ENCODE data around the gene MOSPD3.
A peak's percentile ranks its signal among the peaks of the same experiment; 100 is the strongest.

MOSPD3 gene

DNA sequence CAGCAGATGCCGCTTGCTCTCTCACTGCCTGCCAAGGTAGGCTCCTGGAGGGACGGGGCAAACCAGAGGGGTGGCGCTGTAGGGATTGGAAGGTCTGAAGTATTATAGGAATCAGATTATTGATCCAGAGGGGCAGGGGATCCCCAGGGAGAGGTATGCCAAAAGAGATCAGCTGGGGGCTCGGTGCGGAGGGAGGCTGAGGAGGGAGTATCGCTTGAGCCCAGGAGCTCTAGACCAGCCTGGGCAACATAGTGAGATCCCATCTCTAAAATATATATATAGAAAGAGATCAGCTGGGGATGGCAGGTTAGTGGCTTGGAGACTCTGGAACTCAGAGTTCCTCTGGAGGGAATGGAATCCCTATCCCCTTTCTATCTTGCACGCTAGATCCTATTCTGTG is 17.2 kb upstream of the MOSPD3 start:
- no peak for DNase-seq

DNA sequence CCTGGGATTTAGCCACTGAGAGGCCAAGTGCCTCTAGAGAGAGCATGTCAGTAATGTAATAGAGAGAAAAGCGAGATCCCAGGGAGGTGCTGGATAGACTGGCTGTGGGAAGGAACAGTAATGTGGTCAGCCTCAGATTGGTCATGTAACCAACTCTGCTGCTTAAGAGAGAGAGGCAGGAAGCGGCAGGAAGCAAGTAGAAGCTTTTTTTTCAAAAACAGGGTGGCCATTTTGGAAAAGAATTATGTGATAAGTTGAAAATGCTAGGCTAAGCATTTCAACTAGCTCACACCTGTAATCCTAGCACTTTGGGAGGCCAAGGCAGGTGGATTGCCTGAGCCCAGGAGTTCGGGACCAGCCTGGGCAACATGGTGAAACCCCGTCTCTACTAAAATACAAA is 13.9 kb upstream of the MOSPD3 start:
- DNase-seq, result no peak

DNA sequence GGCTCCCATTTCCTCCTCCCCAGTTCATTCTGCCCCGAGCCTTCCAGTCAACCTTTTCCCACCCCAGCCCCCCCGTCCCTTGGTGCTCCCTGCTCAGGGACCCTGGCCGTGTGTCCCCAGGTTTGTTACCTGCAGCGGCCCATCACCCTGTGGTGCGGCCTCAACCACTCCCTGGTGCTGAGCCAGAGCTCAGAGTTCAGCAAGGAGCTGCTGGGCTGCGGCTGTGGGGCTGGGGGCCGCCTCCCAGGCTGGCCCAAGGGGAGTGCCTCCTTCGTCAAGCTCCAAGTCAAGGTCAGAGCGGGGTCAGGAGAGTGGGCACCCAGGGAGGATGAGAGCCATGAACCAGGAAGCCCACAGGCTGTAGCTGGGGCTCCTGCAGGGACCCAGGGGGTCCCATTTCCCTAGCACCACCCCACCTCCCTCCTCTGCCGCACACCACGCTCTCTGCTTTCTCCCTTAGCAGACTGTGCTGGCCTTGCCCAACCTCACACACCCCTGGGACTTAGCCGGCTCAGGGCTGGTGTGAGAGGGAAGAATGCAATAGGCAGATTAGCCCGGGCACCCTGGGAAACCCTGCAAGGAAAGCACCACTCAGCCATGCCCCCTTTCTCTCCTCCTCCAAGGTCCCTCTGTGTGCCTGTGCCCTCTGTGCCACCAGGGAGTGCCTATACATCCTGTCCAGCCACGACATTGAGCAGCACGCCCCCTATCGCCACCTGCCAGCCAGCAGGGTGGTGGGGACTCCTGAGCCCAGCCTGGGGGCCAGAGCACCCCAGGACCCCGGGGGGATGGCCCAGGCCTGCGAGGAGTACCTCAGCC is 12.2 kb upstream of the MOSPD3 start:
- DNase-seq, result no peak

DNA sequence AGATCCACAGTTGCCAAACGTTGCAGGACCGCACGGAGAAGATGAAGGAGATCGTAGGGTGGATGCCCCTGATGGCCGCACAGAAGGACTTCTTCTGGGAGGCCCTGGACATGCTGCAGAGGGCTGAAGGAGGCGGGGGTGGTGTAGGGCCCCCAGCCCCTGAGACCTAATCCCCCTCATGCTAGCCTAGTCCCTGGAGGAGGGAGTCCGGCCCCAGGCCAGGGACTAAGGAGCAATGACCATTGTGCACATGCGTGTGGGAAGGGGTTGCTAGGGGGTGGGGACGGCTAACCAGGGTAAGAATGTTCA is 11.7 kb upstream of the MOSPD3 start:
- no peak for DNase-seq

- DNase-seq, result peak; percentile 52
Measured at GRCh38 chr7:100602889-100603725, 9.2 kb upstream of the MOSPD3 start.

GRCh38 chr7:100603726-100604027 is 8.7 kb upstream of the MOSPD3 start:
- peak; percentile 49 for DNase-seq

DNA sequence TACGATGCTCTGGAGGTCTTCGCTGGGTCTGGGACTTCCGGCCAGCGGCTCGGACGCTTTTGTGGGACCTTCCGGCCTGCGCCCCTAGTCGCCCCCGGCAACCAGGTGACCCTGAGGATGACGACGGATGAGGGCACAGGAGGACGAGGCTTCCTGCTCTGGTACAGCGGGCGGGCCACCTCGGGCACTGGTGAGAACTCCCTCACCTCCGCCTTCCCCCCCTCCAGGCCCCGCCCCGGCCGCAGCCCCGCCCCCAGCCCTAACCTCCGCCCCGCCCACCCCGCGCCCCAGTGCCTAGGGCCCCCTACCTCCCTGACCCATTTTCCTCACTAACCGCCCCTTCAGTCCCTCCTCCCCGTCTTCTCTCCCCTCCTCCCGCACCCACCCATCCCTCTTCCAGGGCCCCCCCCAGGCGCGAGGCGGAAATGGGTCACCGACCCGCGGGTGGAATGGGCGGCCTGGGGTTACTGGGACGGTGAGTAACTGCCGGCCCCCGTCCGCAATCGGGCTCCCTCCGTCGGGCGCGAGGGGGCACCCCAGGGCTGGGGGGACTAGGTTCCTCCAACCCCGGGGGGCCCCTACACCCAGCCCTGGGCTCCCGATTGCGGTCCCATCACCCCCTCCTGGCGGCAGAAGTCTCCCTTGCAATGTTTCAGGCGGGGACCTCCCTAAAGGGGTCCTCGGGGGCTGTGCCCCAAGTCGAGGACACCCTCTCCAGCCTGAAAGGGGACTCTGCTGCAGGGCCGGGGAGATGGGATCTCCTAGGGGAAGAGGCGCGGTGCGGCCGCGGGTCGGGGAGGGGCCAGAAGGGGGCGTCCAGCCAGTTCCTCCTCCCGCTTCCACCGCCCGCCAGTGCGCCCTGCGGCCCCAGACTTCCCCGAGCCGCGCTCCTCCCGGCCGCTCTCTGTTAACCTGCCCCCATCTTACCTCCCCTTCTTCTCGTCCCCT is 8.0 kb upstream of the MOSPD3 start:
- DNase-seq, result peak; percentile 75

DNA sequence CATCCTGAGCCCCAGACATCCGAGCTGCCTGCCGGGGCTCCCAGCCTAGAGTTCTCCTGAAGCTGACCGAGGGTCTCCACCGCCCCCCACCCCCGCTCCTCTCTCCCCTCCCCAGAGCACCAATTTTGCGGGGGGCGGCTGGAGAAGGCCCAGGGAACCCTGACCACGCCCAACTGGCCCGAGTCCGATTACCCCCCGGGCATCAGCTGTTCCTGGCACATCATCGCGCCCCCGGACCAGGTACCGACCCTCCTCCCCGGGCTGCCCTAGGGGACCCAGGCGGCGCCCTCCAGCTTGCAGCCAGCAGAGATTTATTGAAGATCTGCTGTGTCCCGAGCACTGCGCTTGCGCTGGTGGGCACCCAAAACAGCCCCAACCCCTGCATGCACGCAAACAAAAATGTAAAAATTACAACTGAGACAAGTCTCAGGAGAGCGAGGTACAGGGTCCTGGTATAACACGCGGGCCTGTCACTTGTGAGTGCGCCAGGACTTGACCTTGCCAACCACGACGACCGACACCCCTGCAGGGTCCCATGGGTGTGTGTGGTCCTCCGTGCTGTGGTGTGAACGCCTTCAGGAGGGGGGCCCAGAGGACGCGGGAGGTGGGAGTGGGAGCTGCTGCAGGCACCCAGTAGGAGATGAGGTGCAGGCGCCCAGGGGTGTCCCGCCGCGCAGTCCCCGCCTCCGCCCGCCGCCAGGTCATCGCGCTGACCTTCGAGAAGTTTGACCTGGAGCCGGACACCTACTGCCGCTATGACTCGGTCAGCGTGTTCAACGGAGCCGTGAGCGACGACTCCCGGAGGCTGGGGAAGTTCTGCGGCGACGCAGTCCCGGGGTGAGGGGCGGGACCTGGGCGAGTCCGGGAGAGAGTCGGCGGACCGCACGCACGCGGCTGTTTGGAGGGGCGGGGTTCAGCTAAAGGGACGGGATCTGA is 7.1 kb upstream of the MOSPD3 start:
- peak; percentile 34 for DNase-seq

GRCh38 chr7:100606313-100606712 is 6.0 kb upstream of the MOSPD3 start:
- no peak for DNase-seq

GRCh38 chr7:100607111-100607510 is 5.2 kb upstream of the MOSPD3 start:
- DNase-seq, result no peak

DNA sequence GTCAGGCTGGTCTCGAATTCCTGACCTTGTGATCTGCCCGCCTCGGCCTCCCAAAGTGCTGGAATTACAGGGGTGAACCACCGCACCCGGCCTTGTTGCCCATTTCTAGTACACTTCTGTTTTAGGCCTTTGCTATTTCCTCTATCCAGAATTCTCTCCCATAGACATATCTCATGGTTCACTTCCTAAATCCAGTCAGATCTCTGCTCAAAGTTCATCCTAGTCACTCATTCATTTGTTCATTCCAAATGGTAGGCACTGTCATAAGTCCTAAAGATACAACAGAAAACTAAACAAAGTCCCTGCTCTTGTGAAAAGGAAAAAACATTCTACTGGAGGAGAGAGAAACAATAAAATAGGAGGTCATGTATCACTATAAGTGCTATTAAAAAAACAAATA is 2.4 kb upstream of the MOSPD3 start:
- DNase-seq, result no peak

DNA sequence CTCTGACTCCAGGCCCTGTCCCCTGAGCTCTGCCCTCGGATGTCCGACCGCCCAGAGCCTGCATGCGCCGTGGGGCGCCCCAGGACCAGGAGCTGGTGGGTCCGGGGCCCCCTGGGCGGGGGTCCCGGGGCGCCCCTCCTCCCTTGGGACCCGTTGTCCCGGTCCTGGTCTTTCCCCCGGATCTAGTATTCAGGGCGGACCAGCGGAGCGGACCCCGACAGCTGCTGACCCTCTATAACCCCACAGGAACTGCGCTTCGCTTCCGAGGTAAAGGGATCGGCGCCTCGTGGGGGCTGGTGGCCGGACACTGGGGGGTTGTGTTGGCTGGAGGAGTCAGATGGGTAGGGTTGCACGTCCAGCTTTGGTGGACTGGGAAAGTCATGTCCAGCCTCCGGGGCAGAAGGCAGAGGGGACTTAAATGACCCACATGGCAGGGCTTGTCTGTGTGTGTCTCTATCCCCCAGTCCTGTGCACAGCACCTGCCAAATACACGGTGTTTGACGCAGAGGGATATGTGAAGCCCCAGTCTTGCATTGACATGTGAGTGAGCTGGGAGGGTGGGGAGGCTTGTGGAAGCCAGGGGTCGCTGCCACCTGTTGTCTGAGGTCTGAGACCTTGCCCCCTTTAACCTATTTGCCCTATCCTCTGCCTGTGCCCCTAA is 520 bp downstream of the MOSPD3 start:
- DNase-seq, result no peak

DNA sequence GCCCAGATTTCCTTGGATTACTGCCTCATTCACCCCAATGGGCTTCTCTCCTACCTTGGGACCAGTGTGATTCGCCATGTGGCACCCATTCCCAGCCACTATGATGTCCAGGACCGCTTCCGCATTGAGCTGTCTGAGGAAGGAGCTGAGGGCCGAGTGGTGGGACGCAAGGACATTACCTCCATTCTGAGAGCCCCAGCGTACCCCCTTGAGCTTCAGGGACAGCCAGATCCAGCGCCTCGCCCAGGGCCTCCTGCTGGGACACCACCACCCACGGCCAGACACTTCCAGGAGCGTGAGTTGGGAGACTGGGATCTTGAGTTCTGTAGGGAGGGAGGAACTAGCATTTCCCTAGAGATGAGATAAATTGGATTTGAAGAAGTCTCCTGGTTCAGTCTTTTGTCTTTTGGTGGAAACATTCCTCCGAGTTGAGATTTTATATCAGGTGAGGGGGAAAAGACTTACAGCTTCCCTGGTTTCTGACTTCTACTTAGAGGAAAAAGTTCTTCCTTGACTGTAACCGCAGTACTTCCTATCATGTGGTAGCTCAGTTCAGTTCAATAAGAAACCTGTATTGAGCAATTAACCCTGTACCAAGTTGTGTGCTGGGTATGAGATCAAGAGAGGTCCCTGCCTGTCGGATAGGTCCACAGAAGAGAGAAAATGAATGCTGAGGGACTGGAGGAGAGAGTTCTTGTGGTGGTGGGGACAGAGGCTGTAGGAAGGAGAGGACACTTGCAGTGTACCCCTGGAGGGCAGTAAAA is 1.3 kb downstream of the MOSPD3 start:
- no peak for DNase-seq

- no peak for DNase-seq
Measured at GRCh38 chr7:100614308-100614861, 2.0 kb downstream of the MOSPD3 start.

DNA sequence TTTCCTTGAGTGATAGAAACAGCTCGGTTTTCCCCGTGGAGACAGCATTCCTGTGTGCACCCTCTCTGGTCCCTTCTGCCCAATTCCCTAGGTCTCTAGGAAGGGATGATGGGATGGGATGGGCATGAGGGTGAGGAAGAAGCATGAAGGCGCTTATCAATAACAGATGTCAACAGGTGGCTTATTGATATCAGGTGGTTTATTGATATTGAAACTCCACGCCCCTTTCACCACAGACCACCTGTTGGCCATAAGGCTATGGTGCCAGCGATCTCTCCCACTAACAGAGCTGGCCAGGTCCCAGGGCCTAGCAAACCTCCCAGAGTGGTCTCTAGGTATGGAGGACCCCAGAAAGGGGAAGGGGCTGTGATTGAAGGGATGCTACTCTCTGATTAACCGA is 7.9 kb downstream of the MOSPD3 start:
- no peak for DNase-seq

DNA sequence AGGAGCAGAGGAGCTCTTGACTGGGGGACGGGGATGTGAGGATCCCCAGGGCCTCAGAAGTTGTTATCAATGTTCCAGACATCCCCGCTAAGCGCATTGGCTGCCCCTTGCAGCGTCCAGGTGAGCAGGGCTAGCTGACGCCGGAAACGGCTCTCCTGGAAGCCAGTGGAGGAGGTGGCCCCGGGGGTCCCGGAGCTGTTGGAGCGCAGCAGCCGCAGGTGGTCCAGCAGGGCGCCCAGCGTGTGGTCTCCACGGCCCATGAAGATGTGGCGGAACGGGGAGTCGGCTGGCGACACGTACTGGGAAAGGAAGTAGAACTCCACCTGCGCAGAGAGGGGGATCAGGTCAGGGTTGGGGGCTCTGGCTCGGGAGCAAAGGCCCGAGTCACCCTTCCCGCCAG is 8.5 kb downstream of the MOSPD3 start:
- DNase-seq, result no peak

DNA sequence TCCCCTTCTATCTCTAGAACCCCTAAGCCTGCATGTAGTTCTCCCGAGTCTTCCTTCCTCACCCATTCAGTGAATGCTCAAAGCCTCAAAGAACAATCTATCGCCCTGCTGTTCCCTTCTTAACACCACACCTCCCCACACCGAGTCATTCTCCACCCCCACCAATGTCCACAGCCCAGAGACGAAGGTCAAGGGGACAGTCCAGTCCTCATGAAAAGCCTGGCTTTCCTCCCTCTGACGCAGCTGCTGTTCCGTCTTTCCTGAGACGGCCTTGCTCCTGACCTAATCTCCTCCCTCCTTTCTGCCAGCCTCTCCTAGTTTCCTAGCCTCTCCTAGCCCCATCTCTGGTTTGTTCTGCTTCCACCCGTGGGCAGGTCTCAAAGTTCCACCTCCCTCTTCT is 9.2 kb downstream of the MOSPD3 start:
- DNase-seq, result no peak

DNA sequence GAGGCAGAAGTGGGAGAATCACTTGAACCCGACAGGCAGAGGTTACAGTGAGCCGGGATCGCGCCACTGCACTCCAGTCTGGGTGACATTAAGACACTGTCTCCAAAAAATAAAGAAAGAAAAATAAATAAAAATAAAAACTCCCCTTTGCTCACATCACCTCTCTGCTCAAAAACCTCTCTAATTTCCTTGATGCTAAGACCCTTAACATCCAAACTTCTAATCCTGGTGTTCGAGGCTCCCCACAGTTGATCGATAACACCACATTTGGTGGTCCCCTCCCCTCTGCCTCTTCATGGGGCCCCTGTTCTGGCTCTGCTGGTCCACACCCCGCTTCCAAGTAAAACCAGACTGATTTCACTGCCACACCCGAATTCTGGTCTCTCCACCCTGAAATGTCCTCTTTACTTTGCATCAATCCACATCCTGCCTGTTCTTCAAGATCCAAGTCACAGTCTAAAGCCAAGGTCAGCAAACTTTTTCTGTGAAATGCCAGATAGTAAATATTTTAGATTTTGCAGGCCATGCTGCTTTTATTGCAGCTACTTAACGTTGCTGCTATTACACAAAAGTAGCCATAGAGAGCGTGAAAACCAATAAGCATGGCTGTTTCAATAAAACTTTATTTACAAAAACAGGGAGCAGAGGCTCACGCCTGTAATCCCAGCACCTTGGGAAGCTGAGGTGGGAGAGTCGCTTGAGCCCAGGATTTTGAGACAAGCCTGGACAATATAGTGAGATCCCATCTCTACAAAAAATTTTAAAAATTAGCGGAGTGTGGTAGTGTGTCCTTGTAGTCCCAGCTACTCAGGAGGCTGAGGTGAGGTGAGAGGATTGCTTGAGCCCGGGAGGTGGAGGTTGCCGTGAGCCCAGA is 11.8 kb downstream of the MOSPD3 start:
- DNase-seq, result no peak

GRCh38 chr7:100626055-100626454 is 13.7 kb downstream of the MOSPD3 start:
- no peak for DNase-seq
